DND-41 (cell line): ENCODE results near the gene NT5M.
"Not testable (repeated sequence)": the region's sequence is repeated elsewhere in the genome, so short reads cannot be mapped to it uniquely, and the experiment has no call there.

ENCODE experiments used
- ATAC-seq: fragments of 200-7000 bp; cut with Tn5 transposase; 3 replicates; pipeline ENCODE4 v1.9.1; 2021; ENCODE audit warnings: low read depth; ENCODE audit not compliant: insufficient read depth
- DNase-seq: peaks from one replicate; pipeline ENCODE4 v3.0.0-alpha.2; 2020
- H2AFZ ChIP-seq: 2 replicates; pipeline ENCODE4 v1.6.0; 2012; ENCODE audit warnings: low read depth, low read length
- H3K27ac ChIP-seq: 2 replicates; pipeline ENCODE4 v1.5.1; 2012; ENCODE audit warnings: low read length, inconsistent platforms
- H3K27me3 ChIP-seq: fragments of 200-600 bp; sonication (generic); 2 replicates; pipeline ENCODE4 v1.6.0; 2012; ENCODE audit warnings: low read length, mild to moderate bottlenecking, inconsistent platforms; ENCODE audit not compliant: insufficient read depth, poor library complexity
- H3K36me3 ChIP-seq: 2 replicates; pipeline ENCODE4 v1.5.1; 2012; ENCODE audit warnings: low read length, inconsistent platforms; ENCODE audit not compliant: insufficient read depth
- H3K4me1 ChIP-seq: 2 replicates; pipeline ENCODE4 v1.5.1; 2012; ENCODE audit warnings: mild to moderate bottlenecking, low read length; ENCODE audit not compliant: insufficient read depth
- H3K4me2 ChIP-seq: 2 replicates; pipeline ENCODE4 v1.6.0; 2012; ENCODE audit warnings: mild to moderate bottlenecking, moderate library complexity, low read length, inconsistent platforms; ENCODE audit not compliant: insufficient read depth
- H3K4me3 ChIP-seq, 2 experiments: fragments of 200-600 bp in 1 of 2; shearing (Covaris generic) in 1 of 2; 2 replicates each; pipeline ENCODE4 v1.5.1; 2012 to 2016; ENCODE audit warnings: inconsistent platforms in 2 of 2, low read length in 2 of 2, mild to moderate bottlenecking in 2 of 2, low read depth in 1 of 2, moderate library complexity in 1 of 2
- H3K79me2 ChIP-seq: 2 replicates; pipeline ENCODE4 v1.6.0; 2012; ENCODE audit warnings: low read length, inconsistent platforms; ENCODE audit not compliant: insufficient read depth
- H3K9ac ChIP-seq: 2 replicates; pipeline ENCODE4 v1.6.0; 2012; ENCODE audit warnings: low read depth, mild to moderate bottlenecking, inconsistent platforms, low read length, moderate library complexity
- H3K9me3 ChIP-seq: 2 replicates; pipeline ENCODE4 v1.5.1; 2012; ENCODE audit warnings: low read length, moderate library complexity, mild to moderate bottlenecking, inconsistent platforms; ENCODE audit not compliant: insufficient read depth, severe bottlenecking
- H4K20me1 ChIP-seq: 2 replicates; pipeline ENCODE4 v1.6.0; 2012; ENCODE audit warnings: low read length; ENCODE audit not compliant: insufficient read depth
- CTCF ChIP-seq: IDR thresholded peaks from 2 replicates; pipeline ENCODE4 v1.5.1; 2012; ENCODE audit warnings: borderline replicate concordance, low read length, moderate library complexity, mild to moderate bottlenecking; ENCODE audit not compliant: poor library complexity, severe bottlenecking; ENCODE audit errors: extremely low read depth
- EZH2 ChIP-seq: IDR thresholded peaks from 3 replicates; pipeline ENCODE4 v1.6.1; 2012; ENCODE audit warnings: borderline replicate concordance, low read depth, mild to moderate bottlenecking, moderate library complexity, low read length, inconsistent platforms; ENCODE audit not compliant: severe bottlenecking

The NT5M gene

GRCh38 chr17:17264430-17264829, 38.7 kb upstream of the NT5M start:
- Histone ChIP-seq H4K20me1 (peaks cover 2% of the 10 kb centered on the region; the same call in 1 of the 2 replicates), H3K4me1 (no peaks in the 10 kb centered on the region), H3K27ac (no peak overlapping the region), H3K4me2 (no peak overlapping the region), H3K4me3 (no peak overlapping the region), H3K79me2 (peaks cover 15% of the 10 kb centered on the region; the same call in 1 of the 2 replicates), H3K9me3 (no peaks in the 10 kb centered on the region), H3K9ac (no peak overlapping the region), H3K27me3 (no peaks in the 10 kb centered on the region), H2AFZ (no peak overlapping the region), H3K36me3 (peaks cover 89% of the 10 kb centered on the region)
- ATAC-seq (no peak), DNase-seq (no peak)
- no peak for TF ChIP-seq EZH2
- TF ChIP-seq CTCF, result no peak

- peaks cover 94% of the 10 kb centered on the region for H3K36me3 ChIP-seq
- peaks cover 28% of the 10 kb centered on the region; the same call in 1 of the 2 replicates for H4K20me1 ChIP-seq
- H3K4me2 ChIP-seq, result no peak overlapping the region
- H3K27ac ChIP-seq, result no peak overlapping the region
- H3K79me2 ChIP-seq, result peaks cover 53% of the 10 kb centered on the region
- H3K4me1 ChIP-seq, result no peaks in the 10 kb centered on the region
- H3K27me3 ChIP-seq, result no peaks in the 10 kb centered on the region
- no peak for ATAC-seq
- no peak overlapping the region for H2AFZ ChIP-seq
- no peaks in the 10 kb centered on the region for H3K9me3 ChIP-seq
- H3K9ac ChIP-seq, result no peak overlapping the region
- TF ChIP-seq EZH2 (no peak), CTCF (peak; percentile 41)
- no peak overlapping the region for H3K4me3 ChIP-seq
- DNase-seq, result peak; percentile 28
These were observed 33.0 kb upstream of the NT5M start for GRCh38 chr17:17269926-17270773.

- H2AFZ ChIP-seq, result no peak overlapping the region
- H4K20me1 ChIP-seq, result peaks cover 67% of the 10 kb centered on the region
- no peak overlapping the region for H3K9ac ChIP-seq
- H3K36me3 ChIP-seq, result peaks cover 53% of the 10 kb centered on the region
- no peaks in the 10 kb centered on the region for H3K27me3 ChIP-seq
- H3K9me3 ChIP-seq, result no peaks in the 10 kb centered on the region
- peaks cover 25% of the 10 kb centered on the region for H3K4me1 ChIP-seq
- peaks cover 95% of the 10 kb centered on the region for H3K79me2 ChIP-seq
- TF ChIP-seq CTCF, result no peak
- no peak for TF ChIP-seq EZH2
- no peak for ATAC-seq
- no peak overlapping the region for H3K4me3 ChIP-seq
- DNase-seq, result no peak
- no peak overlapping the region for H3K4me2 ChIP-seq
- H3K27ac ChIP-seq, result no peak overlapping the region
These were observed 27.2 kb upstream of the NT5M start for GRCh38 chr17:17275971-17276370.

- not testable (repeated sequence) for DNase-seq, ATAC-seq, H3K9ac ChIP-seq, H3K27ac ChIP-seq, H3K4me2 ChIP-seq, H2AFZ ChIP-seq, H3K27me3 ChIP-seq, H3K9me3 ChIP-seq, H3K4me3 ChIP-seq
- Histone ChIP-seq H3K4me1 (peaks cover 33% of the 10 kb centered on the region), H3K36me3 (peaks cover 41% of the 10 kb centered on the region), H4K20me1 (peaks cover 63% of the 10 kb centered on the region), H3K79me2 (peaks cover 85% of the 10 kb centered on the region)
These were observed 25.7 kb upstream of the NT5M start for GRCh38 chr17:17277431-17277830.
